Upper lobe of left lung (tissue), 4 donors: ENCODE data around the gene ATP9A.

Source experiments
- EP300 ChIP-seq, 4 donors: sonication (generic); formaldehyde crosslinking; IDR thresholded peaks; one replicate each; pipeline ENCODE4 v1.5.1; 2017; ENCODE audit warnings: antibody characterized with exemption in 4 of 4, control low read depth in 2 of 4
- POLR2A ChIP-seq, 4 donors: fragments of 450-650 bp; IDR thresholded peaks; one replicate each; pipeline ENCODE4 v1.5.1; 2016 to 2017; ENCODE audit warnings: antibody characterized with exemption in 4 of 4, mild to moderate bottlenecking in 2 of 4
- POLR2AphosphoS5 ChIP-seq, 2 donors: sonication (generic); formaldehyde crosslinking; IDR thresholded peaks; one replicate each; pipeline ENCODE4 v1.5.1; 2017; ENCODE audit warnings: antibody characterized with exemption in 2 of 2
- TF ChIP-seq, protein P1 (sequence below), 6 experiments: fragments of 450-650 bp in 4 of 6; fragments of 200-600 bp in 2 of 6; sonication (generic) in 2 of 6; IDR thresholded peaks; one replicate each; pipeline ENCODE4 v1.5.1; 2016 to 2019; ENCODE audit warnings: antibody characterized with exemption in 6 of 6

DNA sequence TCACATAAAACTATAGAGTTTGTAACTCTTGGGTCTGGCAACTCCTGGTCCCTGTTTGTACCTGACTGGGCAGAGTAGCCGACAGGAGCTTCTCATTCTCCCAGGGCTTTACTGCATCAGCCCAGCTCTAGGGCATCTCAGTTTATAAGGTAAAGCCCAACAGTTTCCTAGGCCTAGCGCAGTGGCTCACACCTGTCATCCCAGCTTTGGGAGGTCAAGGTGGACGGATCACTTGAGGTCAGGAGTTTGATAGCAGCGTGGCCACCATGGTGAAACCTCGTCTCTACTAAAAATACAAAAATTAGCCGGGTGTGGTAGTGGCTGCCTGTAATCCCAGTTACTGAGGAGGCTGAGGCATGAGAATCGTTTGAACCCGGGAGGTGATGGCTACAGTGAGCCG, 47.8 kb downstream of the ATP9A start:
- TF ChIP-seq, protein P1, sequence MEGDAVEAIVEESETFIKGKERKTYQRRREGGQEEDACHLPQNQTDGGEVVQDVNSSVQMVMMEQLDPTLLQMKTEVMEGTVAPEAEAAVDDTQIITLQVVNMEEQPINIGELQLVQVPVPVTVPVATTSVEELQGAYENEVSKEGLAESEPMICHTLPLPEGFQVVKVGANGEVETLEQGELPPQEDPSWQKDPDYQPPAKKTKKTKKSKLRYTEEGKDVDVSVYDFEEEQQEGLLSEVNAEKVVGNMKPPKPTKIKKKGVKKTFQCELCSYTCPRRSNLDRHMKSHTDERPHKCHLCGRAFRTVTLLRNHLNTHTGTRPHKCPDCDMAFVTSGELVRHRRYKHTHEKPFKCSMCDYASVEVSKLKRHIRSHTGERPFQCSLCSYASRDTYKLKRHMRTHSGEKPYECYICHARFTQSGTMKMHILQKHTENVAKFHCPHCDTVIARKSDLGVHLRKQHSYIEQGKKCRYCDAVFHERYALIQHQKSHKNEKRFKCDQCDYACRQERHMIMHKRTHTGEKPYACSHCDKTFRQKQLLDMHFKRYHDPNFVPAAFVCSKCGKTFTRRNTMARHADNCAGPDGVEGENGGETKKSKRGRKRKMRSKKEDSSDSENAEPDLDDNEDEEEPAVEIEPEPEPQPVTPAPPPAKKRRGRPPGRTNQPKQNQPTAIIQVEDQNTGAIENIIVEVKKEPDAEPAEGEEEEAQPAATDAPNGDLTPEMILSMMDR (IDR thresholded peaks at IDR 0.05): no peak
- TF ChIP-seq POLR2A (IDR thresholded peaks at IDR 0.05): no peak
- TF ChIP-seq POLR2AphosphoS5 (IDR thresholded peaks at IDR 0.05): no peak
- no peak for TF ChIP-seq EP300 (IDR thresholded peaks at IDR 0.05)
